MM.1S (cell line): ENCODE measurements around the gene CFAP58.

Experiments used
- DNase-seq: peaks from one replicate; pipeline ENCODE4 v3.0.0-alpha.2; 2015
- H2AFZ ChIP-seq: fragments of 300-600 bp; sonication (generic); 2 replicates; pipeline ENCODE4 v1.6.0; 2016; ENCODE audit warnings: antibody characterized with exemption, low read length
- H3F3A ChIP-seq: fragments of 300-600 bp; sonication (generic); 2 replicates; pipeline ENCODE4 v1.6.1; 2016; ENCODE audit warnings: mild to moderate bottlenecking, antibody characterized with exemption, low read length, moderate library complexity, mixed read lengths; ENCODE audit not compliant: insufficient read depth
- H3K27ac ChIP-seq: fragments of 300-600 bp; sonication (generic); 2 replicates; pipeline ENCODE4 v1.5.1; 2016; ENCODE audit warnings: mild to moderate bottlenecking, low read length
- H3K27me3 ChIP-seq: fragments of 300-600 bp; sonication (generic); replicated peaks from 2 replicates; pipeline ENCODE4 v1.6.0; 2016; ENCODE audit warnings: low read length; ENCODE audit not compliant: insufficient read depth
- H3K36me3 ChIP-seq: fragments of 300-600 bp; sonication (generic); replicated peaks from 2 replicates; pipeline ENCODE4 v1.6.1; 2016; ENCODE audit warnings: mild to moderate bottlenecking, low read length, mixed read lengths; ENCODE audit not compliant: insufficient read depth
- H3K4me1 ChIP-seq: fragments of 300-600 bp; sonication (generic); 2 replicates; pipeline ENCODE4 v1.6.1; 2016; ENCODE audit warnings: low read length, mixed read lengths
- H3K4me2 ChIP-seq: fragments of 300-600 bp; sonication (generic); 2 replicates; pipeline ENCODE4 v1.6.0; 2016; ENCODE audit warnings: low read depth, low read length
- H3K4me3 ChIP-seq: fragments of 300-600 bp; sonication (generic); 2 replicates; pipeline ENCODE4 v1.5.1; 2016; ENCODE audit warnings: low read length, mixed read lengths
- H3K79me2 ChIP-seq: fragments of 300-600 bp; sonication (generic); 2 replicates; pipeline ENCODE4 v1.6.1; 2016; ENCODE audit warnings: mixed run types, low read length, mixed read lengths
- H3K9ac ChIP-seq: fragments of 300-600 bp; sonication (generic); 2 replicates; pipeline ENCODE4 v1.6.1; 2016; ENCODE audit warnings: low read length, mixed read lengths
- H3K9me2 ChIP-seq: fragments of 300-600 bp; sonication (generic); replicated peaks from 2 replicates; pipeline ENCODE4 v1.6.1; 2016; ENCODE audit warnings: mild to moderate bottlenecking, low read length, mixed read lengths; ENCODE audit not compliant: insufficient read depth
- H3K9me3 ChIP-seq: fragments of 300-600 bp; sonication (generic); replicated peaks from 2 replicates; pipeline ENCODE4 v1.6.1; 2016; ENCODE audit warnings: mild to moderate bottlenecking, low read length, mixed read lengths; ENCODE audit not compliant: insufficient read depth
- H4K20me1 ChIP-seq: fragments of 300-600 bp; sonication (generic); 2 replicates; pipeline ENCODE4 v1.6.1; 2016; ENCODE audit warnings: mild to moderate bottlenecking, low read length, moderate library complexity, mixed read lengths; ENCODE audit not compliant: insufficient read depth
- CTCF ChIP-seq: fragments of 300-600 bp; sonication (generic); IDR thresholded peaks from 2 replicates; pipeline ENCODE4 v1.5.1; 2016; ENCODE audit warnings: antibody characterized with exemption, low read length, mixed read lengths
- EZH2 ChIP-seq: fragments of 300-600 bp; sonication (generic); optimal IDR thresholded peaks from 2 replicates; pipeline ENCODE3; 2017; ENCODE audit warnings: low read depth, mild to moderate bottlenecking, antibody characterized with exemption, low read length, mixed read lengths
- EZH2phosphoT487 ChIP-seq: fragments of 300-600 bp; sonication (generic); IDR thresholded peaks from 2 replicates; pipeline ENCODE4 v1.6.1; 2018; ENCODE audit warnings: antibody characterized with exemption, low read length

Gene CFAP58

GRCh38 chr10:104345515-104345914, 8.1 kb upstream of the CFAP58 start:
- TF ChIP-seq EZH2phosphoT487, result no peak
- no peak for TF ChIP-seq CTCF
- TF ChIP-seq EZH2, result no peak
- H3K27ac ChIP-seq, result no peak overlapping the region
- no peaks in the 10 kb centered on the region for H3K9me3 ChIP-seq
- H3K9me2 ChIP-seq, result no peaks in the 10 kb centered on the region
- no peaks in the 10 kb centered on the region for H3K36me3 ChIP-seq
- no peaks in the 10 kb centered on the region for H3K79me2 ChIP-seq
- H3K4me3 ChIP-seq, result no peak overlapping the region
- no peak overlapping the region for H3K9ac ChIP-seq
- no peaks in the 10 kb centered on the region for H3K27me3 ChIP-seq
- no peak overlapping the region for H3K4me2 ChIP-seq
- peaks cover 8% of the 10 kb centered on the region; the same call in 1 of the 2 replicates for H3F3A ChIP-seq
- DNase-seq, result no peak
- H4K20me1 ChIP-seq, result no peaks in the 10 kb centered on the region
- no peak overlapping the region for H2AFZ ChIP-seq
- H3K4me1 ChIP-seq, result peaks cover 9% of the 10 kb centered on the region

GRCh38 chr10:104345941-104346340, 7.7 kb upstream of the CFAP58 start:
- no peaks in the 10 kb centered on the region for H3K9me3 ChIP-seq
- H3K9me2 ChIP-seq, result no peaks in the 10 kb centered on the region
- no peak overlapping the region for H2AFZ ChIP-seq
- no peak overlapping the region for H3K4me3 ChIP-seq
- H3K36me3 ChIP-seq, result no peaks in the 10 kb centered on the region
- no peak for DNase-seq
- H3K4me1 ChIP-seq, result peaks cover 9% of the 10 kb centered on the region
- H3K9ac ChIP-seq, result no peak overlapping the region
- peaks cover 8% of the 10 kb centered on the region; the same call in 1 of the 2 replicates for H3F3A ChIP-seq
- no peaks in the 10 kb centered on the region for H3K27me3 ChIP-seq
- H3K27ac ChIP-seq, result no peak overlapping the region
- no peak for TF ChIP-seq CTCF
- no peaks in the 10 kb centered on the region for H4K20me1 ChIP-seq
- H3K4me2 ChIP-seq, result no peak overlapping the region
- H3K79me2 ChIP-seq, result no peaks in the 10 kb centered on the region

- Histone ChIP-seq H3K36me3 (no peaks in the 10 kb centered on the region), H3K27me3 (no peaks in the 10 kb centered on the region), H3K9ac (no peak overlapping the region), H3K27ac (no peak overlapping the region), H3K4me2 (no peak overlapping the region), H3K4me1 (peaks cover 17% of the 10 kb centered on the region), H3K9me3 (no peaks in the 10 kb centered on the region), H3K79me2 (no peaks in the 10 kb centered on the region), H3F3A (peaks cover 13% of the 10 kb centered on the region), H3K4me3 (no peak overlapping the region), H2AFZ (no peak overlapping the region), H4K20me1 (no peaks in the 10 kb centered on the region), H3K9me2 (no peaks in the 10 kb centered on the region)
- DNase-seq, result no peak
- TF ChIP-seq EZH2phosphoT487, result no peak
- no peak for TF ChIP-seq EZH2
- TF ChIP-seq CTCF, result no peak
Measured at GRCh38 chr10:104347295-104348045, 6.2 kb upstream of the CFAP58 start.
